K562 (cell line): ENCODE data around the gene TSEN54. TPM values are rescaled to one million over a fixed set of nuclear protein-coding genes. Genes with fewer than 3 reads are reported as not detected.

Experiments
- CXXC5 ChIP-seq: fragments of 250-450 bp; sonication (Bioruptor Pico); IDR thresholded peaks from 2 replicates; pipeline ENCODE4 v1.8.0; 2022; ENCODE audit warnings: inconsistent platforms, mild to moderate bottlenecking, moderate library complexity
- ETV5 ChIP-seq: sonication (generic); formaldehyde crosslinking; IDR thresholded peaks from 2 replicates; pipeline ENCODE4 v1.4.0; 2020; ENCODE audit warnings: low read depth, mild to moderate bottlenecking, missing genetic modification reagents
- FOXJ3 ChIP-seq: sonication (generic); formaldehyde crosslinking; IDR thresholded peaks from 2 replicates; pipeline ENCODE4 v1.4.0; 2020; ENCODE audit warnings: mild to moderate bottlenecking, missing genetic modification reagents
- GABPB2 ChIP-seq: fragments of 250-450 bp; sonication (Bioruptor Pico); conservative IDR thresholded peaks from 2 replicates; pipeline ENCODE4 v1.5.1; 2021; ENCODE audit warnings: mild to moderate bottlenecking
- KDM5B ChIP-seq: fragments of 200-600 bp; sonication (generic); IDR thresholded peaks from 2 replicates; pipeline ENCODE4 v1.6.1; 2012; ENCODE audit warnings: low read depth, mild to moderate bottlenecking, moderate library complexity, low read length, control low read depth, inconsistent platforms; ENCODE audit not compliant: insufficient replicate concordance
- PKNOX1 ChIP-seq: fragments of 450-650 bp; IDR thresholded peaks from 2 replicates; pipeline ENCODE4 v1.6.1; 2016
- RUNX1 ChIP-seq: sonication (generic); IDR thresholded peaks from 2 replicates; pipeline ENCODE4 v1.6.1; 2016; ENCODE audit warnings: antibody characterized with exemption, low read depth
- SPI1 ChIP-seq: IDR thresholded peaks from 2 replicates; pipeline ENCODE4 v1.6.1; 2011; ENCODE audit warnings: low read depth, low read length, control low read depth, borderline replicate concordance
- TCF3 ChIP-seq: sonication (generic); formaldehyde crosslinking; IDR thresholded peaks from 2 replicates; pipeline ENCODE4 v1.4.0; 2020; ENCODE audit warnings: mild to moderate bottlenecking, missing genetic modification reagents
- THRA ChIP-seq: fragments of 450-650 bp; IDR thresholded peaks from 2 replicates; pipeline ENCODE4 v1.6.1; 2017; ENCODE audit warnings: mild to moderate bottlenecking, moderate library complexity
- TRIM24 ChIP-seq, 2 experiments: fragments of 450-650 bp; IDR thresholded peaks; 2 replicates each; pipeline ENCODE4 v1.6.1; 2016
- ZFX ChIP-seq: sonication (generic); formaldehyde crosslinking; IDR thresholded peaks from 2 replicates; pipeline ENCODE4 v1.8.0; 2022; ENCODE audit warnings: mild to moderate bottlenecking, missing genetic modification reagents, moderate library complexity
- ZNF133 ChIP-seq: fragments of 250-450 bp; sonication (Bioruptor Pico); IDR thresholded peaks from 2 replicates; pipeline ENCODE4 v1.4.0; 2020; ENCODE audit warnings: mild to moderate bottlenecking
- ZNF175 ChIP-seq: fragments of 200-800 bp; sonication (Bioruptor generic); IDR thresholded peaks from 2 replicates; pipeline ENCODE4 v1.6.1; 2016; ENCODE audit warnings: low read depth, mild to moderate bottlenecking, missing genetic modification characterization, missing compliant biosample characterization
- ZNF212 ChIP-seq: fragments of 450-650 bp; formaldehyde crosslinking; IDR thresholded peaks from 2 replicates; pipeline ENCODE4 v1.4.0; 2020; ENCODE audit warnings: mild to moderate bottlenecking
- ZNF232 ChIP-seq: sonication (generic); formaldehyde crosslinking; IDR thresholded peaks from 2 replicates; pipeline ENCODE4 v1.8.0; 2022; ENCODE audit warnings: mild to moderate bottlenecking, missing genetic modification reagents
- ZNF274 ChIP-seq: IDR thresholded peaks from 2 replicates; pipeline ENCODE4 v1.6.1; 2011; ENCODE audit warnings: low read depth, mild to moderate bottlenecking, low read length, moderate library complexity, borderline replicate concordance
- ZNF324 ChIP-seq: fragments of 250-450 bp; sonication (Bioruptor Pico); IDR thresholded peaks from 2 replicates; pipeline ENCODE4 v1.4.0; 2020; ENCODE audit warnings: mild to moderate bottlenecking
- ZNF444 ChIP-seq: fragments of 250-450 bp; sonication (Bioruptor Pico); IDR thresholded peaks from 2 replicates; pipeline ENCODE4 v1.4.0; 2020; ENCODE audit warnings: mild to moderate bottlenecking, moderate library complexity
- ZNF592 ChIP-seq: fragments of 450-650 bp; IDR thresholded peaks from 2 replicates; pipeline ENCODE4 v1.6.1; 2017; ENCODE audit warnings: antibody characterized with exemption, mild to moderate bottlenecking
- polyA plus RNA-seq, 8 experiments: library from polyadenylated mRNA; depleted of rRNA in 4 of 8; stranded (reverse) in 5 of 8; unstranded in 3 of 8; fragments of >200 nt; fragmentation: Nextera tagmentation in 2 of 8; fragmentation: Illumina TruSeq in 1 of 8; extraction: Ambion mirVana in 2 of 8; extraction: Trizol in 1 of 8; gene quantifications; 2 replicates each; pipeline versions ENCODE4 v1.2.1 to v1.2.3, GENCODE V29; 2011 to 2014; ENCODE audit warnings: inconsistent platforms in 1 of 8, missing spikeins in 1 of 8
- total RNA-seq, 7 experiments: library from RNA; depleted of rRNA in 6 of 7; stranded (reverse); fragments of >200 nt in 6 of 7; fragmentation: Illumina TruSeq in 2 of 7; extraction: Trizol in 2 of 7; gene quantifications; 2 replicates each; pipeline versions ENCODE4 v1.2.1 to v1.2.3, GENCODE V29; 2011 to 2021; ENCODE audit warnings: low replicate concordance in 1 of 7

TSEN54 gene
- total and polyA plus RNA-seq, 9 of the 15 experiments (the other 6 are each of a cell fraction or from before 2014, with no cell fraction given): 5.9 to 64.3 (median 48.9) TPM

- no peak for TF ChIP-seq THRA
- no peak for TF ChIP-seq SPI1
- no peak for TF ChIP-seq GABPB2 (CRISPR knock-in tag)
- TF ChIP-seq PKNOX1: no peak
- TF ChIP-seq ZNF232: no peak
- peak; percentile 77 for TF ChIP-seq CXXC5 (CRISPR knock-in tag)
- no peak for TF ChIP-seq KDM5B
- TF ChIP-seq ZNF324 (CRISPR knock-in tag): 0 out of 2 replicates have a peak, but pooled peaks have one; percentile 1
- no peak; a peak in 1 of 4 replicates for TF ChIP-seq TRIM24 (IDR thresholded peaks at IDR 0.05)
- peak; percentile 95 for TF ChIP-seq ETV5
- peak; percentile 33 for TF ChIP-seq TCF3 (CRISPR knock-in tag)
- TF ChIP-seq ZNF175 (CRISPR knock-in tag): no peak
- no peak; the same call in 1 of the 2 replicates for TF ChIP-seq ZFX (CRISPR knock-in tag)
- TF ChIP-seq ZNF592: no peak
- no peak for TF ChIP-seq RUNX1
- no peak; the same call in 1 of the 2 replicates for TF ChIP-seq ZNF274
- no peak for TF ChIP-seq ZNF444
- TF ChIP-seq ZNF212 (CRISPR knock-in tag): no peak
- TF ChIP-seq ZNF133 (CRISPR knock-in tag): no peak
- TF ChIP-seq FOXJ3: no peak
Measured at GRCh38 chr17:75516255-75516618, at the start of gene TSEN54 (continued).
